ENCODE results near the gene TMEM132D.

The TMEM132D gene

GRCh38 chr12:129467289-129467688 is 436.5 kb downstream of the TMEM132D start:
- CTCF ChIA-PET: no interaction called here
- no peak for DNase-seq (ENCODE audit: low spot score)
- no peak overlapping the region for H3K27ac ChIP-seq
- TF ChIP-seq CTCF (conservative IDR thresholded peaks at IDR 0.05; ENCODE audit: low read depth): no peak
- POLR2A ChIA-PET (ENCODE audit: low non-redundant PET): no interaction called here

- POLR2A ChIA-PET (ENCODE audit: low non-redundant PET): no interaction called here
- no peak for DNase-seq (ENCODE audit: low spot score)
- H3K27ac ChIP-seq: no peak overlapping the region
- no peak for TF ChIP-seq CTCF (conservative IDR thresholded peaks at IDR 0.05; ENCODE audit: low read depth)
- CTCF ChIA-PET: no interaction called here
Observed at GRCh38 chr12:129466499-129466898, 437.3 kb downstream of the TMEM132D start.

GRCh38 chr12:129459886-129460285 is 443.9 kb downstream of the TMEM132D start:
- TF ChIP-seq CTCF (conservative IDR thresholded peaks at IDR 0.05; ENCODE audit: low read depth): no peak
- DNase-seq (ENCODE audit: low spot score): no peak
- POLR2A ChIA-PET (ENCODE audit: low non-redundant PET): no interaction called here
- CTCF ChIA-PET: no interaction called here
- no peak overlapping the region for H3K27ac ChIP-seq

- no peak overlapping the region for H3K27ac ChIP-seq
- DNase-seq (ENCODE audit: low spot score): no peak
- POLR2A ChIA-PET (ENCODE audit: low non-redundant PET): no interaction called here
- CTCF ChIA-PET: interaction anchor here (0.6 kb wide), 1 partner anchor 1571 kb away, joined by 4 read pairs; no protein-coding TSS in a partner anchor
- no peak for TF ChIP-seq CTCF (conservative IDR thresholded peaks at IDR 0.05; ENCODE audit: low read depth)
Observed at GRCh38 chr12:129446696-129447095, 457.1 kb downstream of the TMEM132D start.

- no peak for TF ChIP-seq CTCF (conservative IDR thresholded peaks at IDR 0.05; ENCODE audit: low read depth)
- no peak overlapping the region for H3K27ac ChIP-seq
- POLR2A ChIA-PET (ENCODE audit: low non-redundant PET): no interaction called here
- CTCF ChIA-PET: no interaction called here
- DNase-seq (ENCODE audit: low spot score): no peak
Observed at GRCh38 chr12:129440278-129440677, 463.5 kb downstream of the TMEM132D start.

GRCh38 chr12:129434790-129435189 is 469.0 kb downstream of the TMEM132D start:
- H3K27ac ChIP-seq: no peak overlapping the region
- CTCF ChIA-PET: no interaction called here
- no peak for TF ChIP-seq CTCF (conservative IDR thresholded peaks at IDR 0.05; ENCODE audit: low read depth)
- POLR2A ChIA-PET (ENCODE audit: low non-redundant PET): no interaction called here
- DNase-seq (ENCODE audit: low spot score): no peak

Data from RWPE1 (cell line).